ENCODE data around the gene RNF207.
A peak's percentile ranks its signal among the peaks of the same experiment; 100 is the strongest.

RNF207 gene

DNA sequence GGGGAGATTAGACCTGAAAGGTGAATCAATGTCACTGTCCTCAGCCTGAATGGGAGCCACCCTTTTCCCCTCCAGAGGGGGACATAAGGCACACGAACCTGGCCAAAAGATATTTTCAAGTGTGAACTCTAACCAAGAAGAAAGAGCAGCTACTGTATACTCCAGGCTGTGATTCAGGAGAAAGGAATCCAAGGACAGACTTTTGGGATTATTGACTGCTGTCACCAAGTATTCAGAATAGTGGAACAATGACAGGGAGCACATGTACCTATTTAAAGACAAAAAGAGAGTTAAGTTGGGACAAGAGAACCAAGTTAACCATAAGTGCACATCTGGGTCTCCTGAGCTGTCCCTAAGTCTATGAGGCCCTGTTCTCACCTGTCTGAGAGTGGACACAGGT lies 27.5 kb downstream of the RNF207 start:
- TF ChIP-seq EZH2 (optimal IDR thresholded peaks at IDR 0.05; ENCODE audit: low read depth, low read length) (no peak), EZH2phosphoT487 (IDR thresholded peaks at IDR 0.05; ENCODE audit: low read length) (no peak), CTCF (IDR thresholded peaks at IDR 0.05; ENCODE audit: low read length) (no peak)
- Histone ChIP-seq H3K4me1 (ENCODE audit: low read length) (no peaks in the 10 kb centered on the region), H3K36me3 (replicated peaks; ENCODE audit: insufficient read depth, low read length) (peaks cover 7% of the 10 kb centered on the region; the same call in 1 of the 2 replicates), H3K27ac (ENCODE audit: low read length) (no peak overlapping the region), H3K27me3 (replicated peaks; ENCODE audit: insufficient read depth, low read length) (peaks cover under 1% of the 10 kb centered on the region; the same call in 1 of the 2 replicates), H4K20me1 (ENCODE audit: insufficient read depth, low read length) (no peaks in the 10 kb centered on the region), H3K9me2 (replicated peaks; ENCODE audit: insufficient read depth, low read length) (no peaks in the 10 kb centered on the region), H3K4me2 (ENCODE audit: low read depth, low read length) (no peak overlapping the region), H3K79me2 (ENCODE audit: low read length) (peaks cover 33% of the 10 kb centered on the region), H3F3A (ENCODE audit: insufficient read depth, low read length) (no peaks in the 10 kb centered on the region), H3K9me3 (replicated peaks; ENCODE audit: insufficient read depth, low read length) (no peaks in the 10 kb centered on the region), H3K9ac (ENCODE audit: low read length) (no peak overlapping the region), H3K4me3 (ENCODE audit: low read length) (no peak overlapping the region), H2AFZ (ENCODE audit: low read length) (no peak overlapping the region)
- DNase-seq = no peak

- Histone ChIP-seq H2AFZ (ENCODE audit: low read length) (peak overlapping the region; percentile 72), H3K4me2 (ENCODE audit: low read depth, low read length) (peak overlapping the region; percentile 93), H3K9ac (ENCODE audit: low read length) (peak overlapping the region; percentile 91), H3K9me2 (replicated peaks; ENCODE audit: insufficient read depth, low read length) (no peaks in the 10 kb centered on the region), H3K79me2 (ENCODE audit: low read length) (peaks cover 33% of the 10 kb centered on the region), H3K4me1 (ENCODE audit: low read length) (no peaks in the 10 kb centered on the region), H3K4me3 (ENCODE audit: low read length) (peak overlapping the region; percentile 84), H3K27me3 (replicated peaks; ENCODE audit: insufficient read depth, low read length) (peaks cover 13% of the 10 kb centered on the region), H3F3A (ENCODE audit: insufficient read depth, low read length) (no peaks in the 10 kb centered on the region), H3K36me3 (replicated peaks; ENCODE audit: insufficient read depth, low read length) (peaks cover 7% of the 10 kb centered on the region; the same call in 1 of the 2 replicates), H3K9me3 (replicated peaks; ENCODE audit: insufficient read depth, low read length) (no peaks in the 10 kb centered on the region), H3K27ac (ENCODE audit: low read length) (no peak overlapping the region), H4K20me1 (ENCODE audit: insufficient read depth, low read length) (no peaks in the 10 kb centered on the region)
- no peak for DNase-seq
- TF ChIP-seq EZH2 (optimal IDR thresholded peaks at IDR 0.05; ENCODE audit: low read depth, low read length) (no peak), EZH2phosphoT487 (IDR thresholded peaks at IDR 0.05; ENCODE audit: low read length) (no peak), CTCF (IDR thresholded peaks at IDR 0.05; ENCODE audit: low read length) (no peak)
These were observed 28.8 kb downstream of the RNF207 start for GRCh38 chr1:6234502-6235295.

GRCh38 chr1:6235296-6235677 lies 29.4 kb downstream of the RNF207 start:
- H3K4me3 ChIP-seq (ENCODE audit: low read length) = peak overlapping the region; percentile 84
- H3K4me1 ChIP-seq (ENCODE audit: low read length) = no peaks in the 10 kb centered on the region
- peaks cover 33% of the 10 kb centered on the region for H3K79me2 ChIP-seq (ENCODE audit: low read length)
- TF ChIP-seq EZH2 (optimal IDR thresholded peaks at IDR 0.05; ENCODE audit: low read depth, low read length) (no peak), CTCF (IDR thresholded peaks at IDR 0.05; ENCODE audit: low read length) (no peak), EZH2phosphoT487 (IDR thresholded peaks at IDR 0.05; ENCODE audit: low read length) (no peak)
- no peaks in the 10 kb centered on the region for H4K20me1 ChIP-seq (ENCODE audit: insufficient read depth, low read length)
- peaks cover 18% of the 10 kb centered on the region for H3K27me3 ChIP-seq (replicated peaks; ENCODE audit: insufficient read depth, low read length)
- H3F3A ChIP-seq (ENCODE audit: insufficient read depth, low read length) = no peaks in the 10 kb centered on the region
- H3K27ac ChIP-seq (ENCODE audit: low read length) = no peak overlapping the region
- H3K9me3 ChIP-seq (replicated peaks; ENCODE audit: insufficient read depth, low read length) = no peaks in the 10 kb centered on the region
- peak overlapping the region; percentile 93 for H3K4me2 ChIP-seq (ENCODE audit: low read depth, low read length)
- H3K36me3 ChIP-seq (replicated peaks; ENCODE audit: insufficient read depth, low read length) = peaks cover 7% of the 10 kb centered on the region; the same call in 1 of the 2 replicates
- H3K9me2 ChIP-seq (replicated peaks; ENCODE audit: insufficient read depth, low read length) = no peaks in the 10 kb centered on the region
- peak overlapping the region; percentile 91 for H3K9ac ChIP-seq (ENCODE audit: low read length)
- H2AFZ ChIP-seq (ENCODE audit: low read length) = peak overlapping the region; percentile 72
- DNase-seq = peak; percentile 24
